Measurements from ENCODE around the gene LHFPL6. TPM values are rescaled to one million over a fixed set of nuclear protein-coding genes. Genes with fewer than 3 reads are reported as not detected.

Gene LHFPL6
- total RNA-seq, 2 donors from 2014 or later: 206 to 213 TPM

DNA sequence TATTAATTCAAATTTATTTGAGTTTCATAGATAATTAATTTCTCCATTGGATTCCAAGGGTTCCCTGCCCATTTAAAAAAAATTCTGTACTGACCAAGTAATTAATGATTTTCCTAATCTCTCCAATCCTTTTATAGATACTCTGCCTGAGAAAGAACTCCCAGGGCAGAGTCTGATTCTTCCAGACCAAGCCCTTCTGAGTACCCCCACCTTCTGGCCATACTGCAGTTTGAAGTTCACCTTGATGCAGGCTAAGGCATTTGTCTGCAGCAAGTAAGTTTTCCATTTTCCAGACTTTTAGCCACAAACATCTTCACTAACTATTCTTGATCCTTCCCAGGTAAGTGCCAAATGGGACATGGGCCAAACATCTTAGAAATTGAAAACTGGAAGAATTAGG, 195.9 kb downstream of the LHFPL6 start:
- intact Hi-C loops (cut with DNase I): no loop called here
- no peak for DNase-seq (ENCODE audit: low spot score)

- DNase-seq (ENCODE audit: low spot score): no peak
- intact Hi-C loops (cut with DNase I): no loop called here
Measured at GRCh38 chr13:39406688-39407087, 196.3 kb downstream of the LHFPL6 start.

DNA sequence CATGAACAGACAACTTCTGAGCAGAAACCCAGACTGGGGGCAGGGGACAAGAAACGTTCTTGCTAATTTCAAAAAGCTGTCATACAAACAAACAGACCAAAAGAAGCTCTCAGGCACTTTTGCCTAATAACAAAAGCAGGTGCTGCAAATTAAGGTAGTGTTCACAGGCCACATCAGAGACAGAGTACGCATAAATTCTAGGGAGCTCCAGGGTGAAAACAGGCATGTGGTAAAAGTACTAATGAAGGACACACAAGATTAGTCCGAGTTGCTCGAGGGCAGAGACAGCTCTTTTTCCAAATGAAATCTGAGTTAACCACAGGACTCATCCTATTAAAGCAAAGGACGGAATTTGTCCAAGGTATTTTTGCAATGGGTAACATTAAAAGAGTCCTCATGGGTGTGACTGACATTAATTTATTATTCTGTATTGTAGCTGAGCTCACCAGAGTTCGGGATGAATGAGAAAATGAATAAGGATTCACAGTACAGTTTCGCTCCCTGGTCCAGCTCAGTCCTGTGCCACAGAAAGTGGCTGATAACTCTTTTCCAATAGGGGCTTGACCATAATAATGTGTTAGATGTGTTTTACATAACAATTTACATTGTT, 197.3 kb downstream of the LHFPL6 start:
- intact Hi-C loops (cut with DNase I): no loop called here

DNA sequence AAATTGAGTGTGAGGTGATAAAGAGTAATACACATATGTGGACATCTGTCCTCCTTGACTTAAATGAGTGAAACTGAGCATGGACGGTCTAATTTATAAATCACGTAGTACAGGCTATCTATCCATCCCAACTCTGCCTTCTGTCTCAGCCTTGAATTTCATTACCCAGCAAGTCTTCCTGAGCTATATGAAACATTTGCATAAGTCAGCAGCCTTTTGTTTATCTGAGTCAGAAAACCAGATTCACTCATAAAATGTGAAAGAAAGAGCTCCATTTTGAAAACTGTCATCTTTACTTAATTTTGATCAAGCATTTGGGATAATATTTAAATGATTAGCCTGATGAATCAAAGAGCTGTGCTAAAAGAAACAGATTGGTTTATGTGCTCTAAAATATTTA, 197.9 kb downstream of the LHFPL6 start:
- intact Hi-C loops (cut with DNase I): no loop called here
- no peak for DNase-seq (ENCODE audit: low spot score)

More for the DNA sequence above, 197.3 kb downstream of the LHFPL6 start:
- no peak for DNase-seq (ENCODE audit: low spot score)

- intact Hi-C loops (cut with DNase I): no loop called here
Measured at GRCh38 chr13:39403106-39403505, 199.9 kb downstream of the LHFPL6 start.

GRCh38 chr13:39402221-39402970, 200.6 kb downstream of the LHFPL6 start:
- DNase-seq (ENCODE audit: low spot score): no peak
- intact Hi-C loops (cut with DNase I): no loop called here

More at GRCh38 chr13:39403106-39403505, 199.9 kb downstream of the LHFPL6 start:
- no peak for DNase-seq (ENCODE audit: low spot score)

GRCh38 chr13:39401756-39402155, 201.2 kb downstream of the LHFPL6 start:
- intact Hi-C loops (cut with DNase I): no loop called here
- no peak for DNase-seq (ENCODE audit: low spot score)

- DNase-seq (ENCODE audit: low spot score): no peak
- intact Hi-C loops (cut with DNase I): no loop called here
Measured at GRCh38 chr13:39401046-39401705, 201.8 kb downstream of the LHFPL6 start.

DNA sequence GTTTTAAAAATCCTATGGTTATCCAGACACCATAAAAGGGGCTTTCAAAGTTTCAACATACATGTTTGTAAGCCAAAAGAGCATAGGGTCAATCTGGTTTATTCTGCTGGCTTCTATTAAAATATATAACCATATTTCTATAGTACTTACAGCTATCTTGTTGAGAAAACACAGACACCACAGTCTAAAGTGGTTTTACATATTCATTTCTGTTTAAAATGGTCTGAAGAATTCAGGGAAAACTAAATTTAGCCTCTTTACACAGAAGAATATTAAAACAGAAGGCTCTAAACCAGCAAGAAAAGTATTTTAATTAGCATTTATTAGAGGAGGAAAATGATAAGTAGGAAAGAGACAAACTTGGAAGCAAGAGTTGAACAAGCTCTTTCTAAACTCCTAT, 203.9 kb downstream of the LHFPL6 start:
- intact Hi-C loops (cut with DNase I): loop anchor here in 1 of 2 donors (10.0 kb wide), 1 partner anchor 86 kb away; no protein-coding TSS in a partner anchor
- no peak for DNase-seq (ENCODE audit: low spot score)

- intact Hi-C loops (cut with DNase I): loop anchor here in 1 of 2 donors (10.0 kb wide), 1 partner anchor 87 kb away; no protein-coding TSS in a partner anchor
- no peak for DNase-seq (ENCODE audit: low spot score)
Measured at GRCh38 chr13:39397896-39398265, 205.1 kb downstream of the LHFPL6 start.

- intact Hi-C loops (cut with DNase I): loop anchor here in 1 of 2 donors (10.0 kb wide), 1 partner anchor 87 kb away; no protein-coding TSS in a partner anchor
- DNase-seq (ENCODE audit: low spot score): no peak
Measured at GRCh38 chr13:39397226-39397895, 205.6 kb downstream of the LHFPL6 start.

DNA sequence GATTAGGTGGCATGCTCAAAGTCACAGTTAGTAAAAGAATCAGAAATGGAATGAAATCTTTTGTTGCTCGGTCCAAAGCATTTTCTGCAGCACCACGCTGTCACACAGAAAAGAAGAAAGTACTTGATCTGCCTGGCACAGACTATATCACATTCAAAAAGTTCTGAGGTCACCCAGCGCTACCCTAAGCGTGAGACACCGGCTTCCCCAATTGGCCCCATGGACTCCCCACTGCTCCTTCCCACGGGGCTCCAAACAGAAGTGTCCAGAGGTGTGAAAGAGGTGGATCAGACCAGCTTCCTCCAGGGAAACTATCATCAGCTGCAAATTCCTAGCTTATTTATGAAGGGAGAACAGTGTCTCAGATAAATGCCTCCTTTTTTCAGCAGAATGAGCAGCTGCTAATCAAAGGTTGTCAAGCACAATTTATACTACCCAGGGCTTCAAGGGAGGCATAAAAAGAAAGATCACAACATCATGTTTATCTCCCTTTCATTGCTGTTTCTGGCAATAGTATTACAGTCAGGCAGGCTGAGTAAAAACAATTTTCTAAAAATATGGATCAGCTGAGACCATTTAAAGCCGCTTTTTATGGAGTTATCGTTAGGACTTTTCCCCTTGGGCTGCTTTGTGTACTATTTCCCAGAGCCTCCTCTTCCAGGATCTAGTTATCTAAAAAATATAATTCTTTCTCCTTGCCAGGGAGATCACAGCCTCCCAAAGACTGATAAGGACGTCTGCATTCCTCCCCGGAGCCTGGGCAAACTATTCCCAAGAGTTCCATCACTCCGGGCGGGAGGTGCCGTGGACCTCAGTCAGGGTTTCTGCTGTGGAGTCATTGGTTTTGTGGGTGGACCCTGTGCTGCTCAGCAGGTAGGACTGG, 208.0 kb downstream of the LHFPL6 start:
- no peak for DNase-seq (ENCODE audit: low spot score)
- intact Hi-C loops (cut with DNase I): loop anchor here in 1 of 2 donors (10.0 kb wide), 1 partner anchor 90 kb away; no protein-coding TSS in a partner anchor

- no peak for DNase-seq (ENCODE audit: low spot score)
- intact Hi-C loops (cut with DNase I): loop anchor here (2.0 to 10.0 kb wide), 2 partner anchors 45 to 93 kb away; no protein-coding TSS in a partner anchor
Measured at GRCh38 chr13:39391761-39392160, 211.2 kb downstream of the LHFPL6 start.

DNA sequence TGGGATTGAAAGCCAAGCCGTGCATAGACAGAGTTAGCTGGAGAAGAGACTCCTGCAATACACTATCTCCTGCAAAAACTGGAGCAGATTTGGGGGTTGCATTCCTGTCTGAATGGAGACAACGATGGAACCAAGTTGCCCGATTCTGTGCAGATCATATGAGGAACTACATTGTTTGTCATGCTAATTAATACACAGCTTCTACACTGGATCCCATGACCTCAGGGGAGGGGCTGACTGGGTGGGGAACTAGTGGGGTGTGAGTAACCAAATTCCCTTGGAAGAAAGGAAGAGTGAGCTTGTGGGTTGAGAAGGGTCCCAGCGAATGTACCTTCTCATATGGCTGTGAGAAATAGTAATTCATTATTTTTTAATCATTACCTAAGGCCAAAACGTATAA, 214.0 kb downstream of the LHFPL6 start:
- intact Hi-C loops (cut with DNase I): no loop called here

GRCh38 chr13:39385621-39386231, 217.3 kb downstream of the LHFPL6 start:
- DNase-seq (ENCODE audit: low spot score): no peak
- intact Hi-C loops (cut with DNase I): no loop called here

More for the DNA sequence above, 214.0 kb downstream of the LHFPL6 start:
- no peak for DNase-seq (ENCODE audit: low spot score)

DNA sequence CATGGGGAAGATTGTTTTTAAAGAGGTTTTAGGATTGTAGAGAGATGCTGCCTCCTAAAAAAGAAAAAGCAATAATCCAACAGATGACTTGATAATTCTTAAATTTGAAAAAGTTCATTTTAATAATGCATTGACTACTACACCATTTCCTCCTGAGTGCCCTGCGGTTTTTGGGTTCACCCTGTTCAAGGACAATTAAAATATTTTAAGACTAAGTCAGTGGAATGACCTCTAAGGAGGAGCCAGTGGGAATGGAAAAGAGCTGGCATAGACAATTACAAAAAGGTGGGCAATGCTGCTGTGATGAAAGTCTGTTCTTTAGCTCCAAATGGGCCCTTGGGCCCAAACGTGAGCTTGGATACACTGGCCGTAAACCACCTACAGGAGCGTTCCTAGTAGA, 217.8 kb downstream of the LHFPL6 start:
- DNase-seq (ENCODE audit: low spot score): no peak
- intact Hi-C loops (cut with DNase I): no loop called here

DNA sequence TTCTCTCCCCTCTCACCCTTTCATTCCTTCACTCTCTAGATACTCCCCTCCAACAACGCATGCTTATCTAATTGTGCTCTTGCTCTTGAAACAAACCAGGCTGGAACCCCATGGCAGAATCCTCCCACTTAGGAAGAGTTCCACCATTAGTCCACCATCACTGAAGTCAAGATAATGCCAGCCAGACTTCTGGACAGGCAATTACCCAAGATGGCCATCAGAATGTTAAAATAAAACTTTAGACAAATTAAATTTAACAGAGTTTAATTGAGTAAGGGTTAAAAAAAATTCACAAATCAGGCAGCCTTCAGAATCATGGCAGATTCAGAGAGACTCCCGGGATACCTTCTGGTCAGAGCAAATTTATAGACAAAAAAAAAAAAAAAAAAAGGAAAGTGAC, 221.5 kb downstream of the LHFPL6 start:
- no peak for DNase-seq (ENCODE audit: low spot score)
- intact Hi-C loops (cut with DNase I): no loop called here
